Tibial nerve (tissue), 4 donors: ENCODE data around the gene ING5. TPM values are rescaled to one million over a fixed set of nuclear protein-coding genes. Genes with fewer than 3 reads are reported as not detected.

Source experiments
- DNase-seq, 2 donors: peaks; one replicate each; pipeline ENCODE4 v3.0.0-alpha.2; 2019; ENCODE audit warnings: low spot score in 2 of 2
- H3K27ac ChIP-seq, 4 donors: fragments of 200-600 bp; sonication (generic) in 3 of 4; one replicate each; pipeline ENCODE4 v1.5.1; 2017 to 2019; ENCODE audit warnings: mild to moderate bottlenecking in 1 of 4
- H3K27me3 ChIP-seq, 2 donors: fragments of 200-600 bp; sonication (generic) in 1 of 2; one replicate each; pipeline versions ENCODE4 v1.5.1 to v1.6.0; 2017 to 2019
- H3K36me3 ChIP-seq, 3 donors: fragments of 200-600 bp; sonication (generic); one replicate each; pipeline ENCODE4 v1.5.1; 2018 to 2019
- H3K4me1 ChIP-seq, 4 donors: fragments of 200-600 bp; sonication (generic) in 3 of 4; one replicate each; pipeline ENCODE4 v1.5.1; 2017 to 2019
- H3K4me3 ChIP-seq, 4 donors: fragments of 200-600 bp; sonication (generic) in 3 of 4; one replicate each; pipeline ENCODE4 v1.5.1; 2017 to 2019; ENCODE audit warnings: mild to moderate bottlenecking in 1 of 4, moderate library complexity in 1 of 4
- H3K9me3 ChIP-seq, 4 donors: fragments of 200-600 bp; sonication (generic) in 3 of 4; one replicate each; pipeline ENCODE4 v1.5.1; 2017 to 2019
- EP300 ChIP-seq, 2 donors: sonication (generic); formaldehyde crosslinking; IDR thresholded peaks; one replicate each; pipeline ENCODE4 v1.6.1; 2017; ENCODE audit warnings: antibody characterized with exemption in 2 of 2, mild to moderate bottlenecking in 1 of 2
- POLR2A ChIP-seq, 2 donors: fragments of 450-650 bp; IDR thresholded peaks; one replicate each; pipeline ENCODE4 v1.6.1; 2017; ENCODE audit warnings: antibody characterized with exemption in 2 of 2, mild to moderate bottlenecking in 2 of 2, moderate library complexity in 2 of 2
- WGBS, 2 donors: methylation state at CpG; one replicate each; pipeline ENCODE4 v1.1.5; 2018; 5-methylcytosine and 5-hydroxymethylcytosine counted together
- total RNA-seq, 4 donors: library from RNA; depleted of rRNA; stranded (reverse); fragments of >200 nt; gene quantifications; one replicate each; pipeline ENCODE4 v1.1.0, GENCODE V29; 2016
- TF ChIP-seq, protein P1 (sequence below), 5 experiments: fragments of 200-600 bp in 3 of 5; fragments of 450-650 bp in 2 of 5; sonication (generic) in 3 of 5; IDR thresholded peaks; one replicate each; pipeline ENCODE4 v1.5.1; 2016 to 2019; ENCODE audit warnings: antibody characterized with exemption in 5 of 5, mild to moderate bottlenecking in 3 of 5, moderate library complexity in 2 of 5

The ING5 gene
- total RNA-seq, 4 donors from 2014 or later, result 33.4 to 73.3 (median 56.2) TPM

DNA sequence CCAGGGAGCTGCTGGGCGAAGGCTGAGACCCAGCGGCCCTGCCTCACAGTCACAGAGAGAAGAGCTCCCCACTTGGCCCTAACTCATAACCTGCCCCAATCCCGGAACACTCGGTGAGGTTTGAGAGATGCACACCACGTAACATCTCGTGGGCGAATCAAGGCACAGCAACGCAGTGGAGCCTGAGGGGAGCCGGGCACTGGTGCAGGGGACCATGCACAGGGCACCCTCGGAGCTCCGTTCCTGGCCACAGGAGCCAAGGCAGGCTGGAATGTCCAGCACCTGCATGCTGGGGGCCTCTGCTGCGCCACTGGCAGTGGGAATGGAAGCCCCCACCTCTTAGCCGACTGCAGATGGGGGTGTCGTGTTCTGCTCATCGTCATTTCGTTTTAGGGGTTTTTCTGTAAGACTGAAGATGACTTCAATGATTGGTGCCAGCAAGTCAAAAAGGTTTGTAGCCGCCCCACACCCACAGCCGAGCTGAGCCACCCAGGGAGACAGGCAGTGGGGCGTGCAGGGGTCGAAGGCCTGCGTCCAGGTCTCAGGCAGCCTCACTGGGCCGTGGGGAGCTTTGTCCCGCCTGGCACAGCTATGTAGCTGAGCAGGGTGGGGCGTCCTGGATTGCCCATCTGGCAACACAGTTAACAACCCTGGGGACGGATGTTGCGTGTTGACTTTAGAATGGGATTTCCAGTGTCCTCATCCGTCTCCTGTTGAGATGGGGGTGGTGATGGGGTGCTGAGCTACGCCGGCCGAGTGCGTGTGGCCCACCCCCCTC lies 31.3 kb upstream of the ING5 start:
- H3K27me3 ChIP-seq, result no peaks in the 10 kb centered on the region
- no peaks in the 10 kb centered on the region for H3K4me1 ChIP-seq
- H3K27ac ChIP-seq, result no peak overlapping the region
- 81 to 82% methylated on average over 26 to 27 of the region's 31 CpGs for WGBS, 2 donors
- H3K36me3 ChIP-seq, result peaks cover 0 to 93% (median 25%) of the 10 kb centered on the region in 3 donors
- H3K4me3 ChIP-seq, result no peak overlapping the region
- H3K9me3 ChIP-seq, result no peaks in the 10 kb centered on the region
- DNase-seq, result no peak
- TF ChIP-seq POLR2A (IDR thresholded peaks at IDR 0.05), result no peak
- TF ChIP-seq, protein P1, sequence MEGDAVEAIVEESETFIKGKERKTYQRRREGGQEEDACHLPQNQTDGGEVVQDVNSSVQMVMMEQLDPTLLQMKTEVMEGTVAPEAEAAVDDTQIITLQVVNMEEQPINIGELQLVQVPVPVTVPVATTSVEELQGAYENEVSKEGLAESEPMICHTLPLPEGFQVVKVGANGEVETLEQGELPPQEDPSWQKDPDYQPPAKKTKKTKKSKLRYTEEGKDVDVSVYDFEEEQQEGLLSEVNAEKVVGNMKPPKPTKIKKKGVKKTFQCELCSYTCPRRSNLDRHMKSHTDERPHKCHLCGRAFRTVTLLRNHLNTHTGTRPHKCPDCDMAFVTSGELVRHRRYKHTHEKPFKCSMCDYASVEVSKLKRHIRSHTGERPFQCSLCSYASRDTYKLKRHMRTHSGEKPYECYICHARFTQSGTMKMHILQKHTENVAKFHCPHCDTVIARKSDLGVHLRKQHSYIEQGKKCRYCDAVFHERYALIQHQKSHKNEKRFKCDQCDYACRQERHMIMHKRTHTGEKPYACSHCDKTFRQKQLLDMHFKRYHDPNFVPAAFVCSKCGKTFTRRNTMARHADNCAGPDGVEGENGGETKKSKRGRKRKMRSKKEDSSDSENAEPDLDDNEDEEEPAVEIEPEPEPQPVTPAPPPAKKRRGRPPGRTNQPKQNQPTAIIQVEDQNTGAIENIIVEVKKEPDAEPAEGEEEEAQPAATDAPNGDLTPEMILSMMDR (IDR thresholded peaks at IDR 0.05), result no peak
- no peak for TF ChIP-seq EP300 (IDR thresholded peaks at IDR 0.05)

DNA sequence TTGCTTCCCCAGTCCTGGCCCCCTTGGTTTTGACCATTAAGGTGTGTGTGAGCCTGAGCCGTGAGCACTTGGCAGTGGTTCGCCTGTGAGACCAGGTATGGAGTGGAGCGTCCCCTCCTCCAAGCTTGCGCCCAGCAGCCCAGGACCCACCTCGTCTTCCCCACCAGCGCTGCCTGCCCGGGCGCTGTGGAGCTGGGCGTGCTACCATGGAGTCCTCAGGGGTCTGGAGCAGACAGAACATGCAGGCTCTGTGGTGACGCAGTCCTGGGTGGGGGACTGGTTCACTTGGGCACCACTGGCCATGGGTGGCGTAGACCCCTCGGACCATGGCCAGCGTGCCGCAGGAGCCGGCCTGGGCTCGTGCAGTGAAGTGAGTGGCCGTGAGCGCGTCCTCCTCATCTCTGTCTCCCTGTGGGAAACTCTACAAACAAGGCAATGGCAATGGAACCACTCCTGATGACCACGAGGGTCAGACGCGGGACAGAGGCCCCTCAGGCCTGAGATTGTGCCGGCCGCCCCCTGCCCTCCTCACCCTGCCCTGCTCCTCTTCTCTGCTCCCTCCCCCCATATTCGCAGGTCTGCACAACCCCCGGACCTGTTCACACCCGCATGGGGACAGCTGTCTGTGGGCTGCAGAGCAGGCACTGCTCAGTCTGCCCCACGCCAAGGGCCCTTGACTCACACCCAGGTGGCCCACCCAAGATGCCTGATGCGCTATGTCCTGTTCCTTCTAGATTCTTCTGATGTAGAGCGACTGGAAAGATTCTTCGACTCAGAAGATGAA lies 30.2 kb upstream of the ING5 start:
- peaks cover 0 to 100% (median 20%) of the 10 kb centered on the region in 3 donors for H3K36me3 ChIP-seq
- WGBS, 2 donors, result 88 to 92% methylated on average over 28 to 31 of the region's 31 CpGs

DNA sequence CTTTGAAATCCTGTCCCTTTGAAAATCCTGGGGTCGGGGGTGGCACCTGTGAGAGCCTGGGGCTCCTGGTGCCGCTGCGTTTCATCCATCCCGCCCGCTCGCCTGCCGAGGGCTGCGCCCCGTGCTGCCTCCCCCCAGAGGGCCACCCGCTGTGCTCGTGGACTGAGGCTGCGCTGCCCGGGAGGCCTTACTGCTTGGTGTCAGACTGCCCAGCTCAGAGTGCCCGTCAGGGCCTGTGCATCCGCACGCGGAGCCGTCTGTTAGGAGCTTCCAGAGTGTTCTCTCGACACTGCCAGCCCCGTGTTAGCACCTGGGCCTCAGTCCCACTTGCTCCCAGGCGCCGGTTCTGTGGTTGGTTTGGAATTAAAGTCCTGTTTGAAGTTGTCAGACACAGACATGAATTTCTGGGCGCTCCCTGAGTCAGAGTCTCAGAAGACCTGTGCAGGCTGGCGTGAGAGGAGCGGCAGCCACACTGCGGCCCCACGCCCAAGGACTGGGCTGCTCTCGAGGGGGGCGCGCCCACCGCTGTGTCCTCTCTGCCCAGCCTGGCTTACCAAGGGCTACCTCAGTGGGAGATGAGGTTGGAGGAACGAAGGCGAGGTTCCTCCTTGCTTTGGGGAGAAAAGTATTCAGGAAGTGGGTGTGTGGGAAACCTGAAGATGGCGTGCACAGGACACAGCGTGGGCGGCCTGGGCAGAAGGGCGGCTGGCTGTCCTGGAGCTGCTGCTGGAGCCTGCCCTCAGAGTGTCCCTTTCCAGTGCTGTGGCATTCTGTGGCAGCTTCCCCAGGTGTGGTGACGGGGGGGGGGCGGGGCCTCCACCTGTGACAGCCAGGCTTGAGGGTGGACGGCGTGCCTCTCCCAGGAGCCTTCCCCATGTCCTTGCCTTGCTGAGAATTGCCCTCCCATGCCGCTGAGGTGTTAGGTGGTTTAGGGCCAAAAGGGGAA lies 29.3 kb upstream of the ING5 start:
- H3K27ac ChIP-seq, result no peak overlapping the region
- no peaks in the 10 kb centered on the region for H3K9me3 ChIP-seq
- WGBS, 2 donors, result 91 to 94% methylated on average over 34 to 42 of the region's 42 CpGs
- H3K36me3 ChIP-seq, result peaks cover 0 to 100% (median 13%) of the 10 kb centered on the region in 3 donors
- no peaks in the 10 kb centered on the region for H3K27me3 ChIP-seq
- H3K4me3 ChIP-seq, result no peak overlapping the region
- TF ChIP-seq, protein P1 (IDR thresholded peaks at IDR 0.05), result no peak
- TF ChIP-seq EP300 (IDR thresholded peaks at IDR 0.05) (no peak), POLR2A (IDR thresholded peaks at IDR 0.05) (no peak)
- DNase-seq, result no peak
- no peaks in the 10 kb centered on the region for H3K4me1 ChIP-seq

More for the DNA sequence above, 30.2 kb upstream of the ING5 start:
- Histone ChIP-seq H3K4me3 (no peak overlapping the region), H3K4me1 (no peaks in the 10 kb centered on the region), H3K9me3 (no peaks in the 10 kb centered on the region), H3K27ac (no peak overlapping the region), H3K27me3 (no peaks in the 10 kb centered on the region)
- DNase-seq, result no peak
- no peak for TF ChIP-seq POLR2A (IDR thresholded peaks at IDR 0.05)
- TF ChIP-seq, protein P1 (IDR thresholded peaks at IDR 0.05), result no peak

DNA sequence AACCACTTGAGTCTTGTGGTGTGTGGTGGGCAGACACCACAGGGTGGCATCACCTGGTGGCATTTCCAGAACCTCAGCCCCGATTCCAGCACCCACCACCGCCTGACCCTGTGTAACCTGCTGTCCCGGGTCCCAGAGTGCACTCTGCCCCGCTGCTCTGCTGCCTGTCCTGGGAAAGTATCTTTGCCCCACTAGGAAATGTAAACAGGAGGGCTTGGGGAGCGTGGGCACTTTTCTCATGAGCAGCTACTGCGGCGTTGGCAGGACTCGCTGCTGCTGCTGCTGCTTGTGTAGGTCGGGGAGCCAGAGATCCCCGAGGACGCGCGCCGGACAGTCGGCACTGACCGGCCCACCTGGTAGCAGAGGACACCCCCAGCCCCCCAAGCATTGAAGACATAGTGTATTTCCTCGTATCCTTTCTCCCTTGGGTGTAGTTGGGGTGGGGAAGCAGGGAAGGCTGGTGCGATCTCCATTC lies 28.6 kb upstream of the ING5 start:
- H3K9me3 ChIP-seq, result no peaks in the 10 kb centered on the region
- 84 to 88% methylated on average over 17 to 18 of the region's 18 CpGs for WGBS, 2 donors
- no peak overlapping the region for H3K27ac ChIP-seq

More for the DNA sequence above, 28.6 kb upstream of the ING5 start:
- no peak overlapping the region for H3K4me3 ChIP-seq
- no peaks in the 10 kb centered on the region for H3K27me3 ChIP-seq
- TF ChIP-seq EP300 (IDR thresholded peaks at IDR 0.05) (no peak), POLR2A (IDR thresholded peaks at IDR 0.05) (no peak)
- TF ChIP-seq, protein P1 (IDR thresholded peaks at IDR 0.05), result no peak
- DNase-seq, result no peak
- H3K36me3 ChIP-seq, result peaks cover 0 to 100% (median 6%) of the 10 kb centered on the region in 3 donors
- no peaks in the 10 kb centered on the region for H3K4me1 ChIP-seq
